Activated B cell treated with CpG ODN at 0.5 μM for 24 hours (primary cell): ENCODE results near the gene GALNT3. TPM values are rescaled to one million over a fixed set of nuclear protein-coding genes. Genes with fewer than 3 reads are reported as not detected.
A peak's percentile ranks its signal among the peaks of the same experiment; 100 is the strongest.

Source experiments
- ATAC-seq: fragments of 200-7000 bp; cut with Tn5 transposase; one replicate; pipeline ENCODE4 v1.10.0; 2021; ENCODE audit warnings: low read depth, mild to moderate bottlenecking, moderate library complexity
- CTCF ChIA-PET: fragments of 350-600 bp; sonication (Branson Sonifier 250); formaldehyde crosslinking; loops from one replicate; lab custom pipeline; 2021; ENCODE audit warnings: antibody characterized with exemption; lab: Charles Lee
- POLR2A ChIA-PET: fragments of 350-600 bp; sonication (Branson Sonifier 250); formaldehyde crosslinking; loops from one replicate; lab custom pipeline; 2021; ENCODE audit warnings: antibody characterized with exemption; lab: Charles Lee
- DNase-seq: peaks from one replicate; pipeline ENCODE4 v3.0.0; 2022
- H3K27ac Mint-ChIP-seq: one replicate; pipeline ENCODE4 v1.8.0; 2020; ENCODE audit warnings: mixed read lengths
- H3K27me3 Mint-ChIP-seq: one replicate; pipeline ENCODE4 v1.8.0; 2021; ENCODE audit warnings: mixed read lengths
- H3K36me3 Mint-ChIP-seq: one replicate; pipeline ENCODE4 v1.8.0; 2021; ENCODE audit warnings: low read depth, mixed read lengths
- H3K4me1 Mint-ChIP-seq: one replicate; pipeline ENCODE4 v1.8.0; 2021; ENCODE audit warnings: mixed read lengths
- H3K4me3 Mint-ChIP-seq: one replicate; pipeline ENCODE4 v1.8.0; 2020; ENCODE audit warnings: mild to moderate bottlenecking, mixed read lengths
- H3K9me3 Mint-ChIP-seq: one replicate; pipeline ENCODE4 v1.8.0; 2020; ENCODE audit warnings: mixed read lengths
- intact Hi-C: fragments of 100-400 bp; cut with micrococcal nuclease; formaldehyde crosslinking; loops from one replicate; pipeline ENCODE4 v1.15.1; 2024
- total RNA-seq: library from RNA; stranded (reverse); gene quantifications from 2 replicates; pipeline ENCODE4 v1.2.3, GENCODE V29; 2022
- TF ChIP-seq, protein P1 (sequence below): fragments of 200-600 bp; IDR thresholded peaks from one replicate; pipeline ENCODE4 v1.8.0; 2022; ENCODE audit warnings: antibody characterized with exemption, mild to moderate bottlenecking

GALNT3 gene
- total RNA-seq, 1 donor from 2014 or later, result 14.4 TPM

- peak overlapping the region; percentile 94 for H3K27ac Mint-ChIP-seq
- ChIA-PET POLR2A (interaction anchor here (1.4 to 2.3 kb wide), 6 partner anchors 14 to 81 kb away, joined by 3 to 23 read pairs (median 6); no protein-coding TSS in a partner anchor), CTCF (interaction anchor here (1.3 to 4.4 kb wide), 3 partner anchors 70 to 81 kb away, joined by 4 to 28 read pairs (median 6); no protein-coding TSS in a partner anchor)
- intact Hi-C loops, result loop anchor here (1.0 to 10.0 kb wide), 3 partner anchors 196 to 1032 kb away; no protein-coding TSS in a partner anchor
- H3K9me3 Mint-ChIP-seq, result no peaks in the 10 kb centered on the region
- TF ChIP-seq, protein P1, sequence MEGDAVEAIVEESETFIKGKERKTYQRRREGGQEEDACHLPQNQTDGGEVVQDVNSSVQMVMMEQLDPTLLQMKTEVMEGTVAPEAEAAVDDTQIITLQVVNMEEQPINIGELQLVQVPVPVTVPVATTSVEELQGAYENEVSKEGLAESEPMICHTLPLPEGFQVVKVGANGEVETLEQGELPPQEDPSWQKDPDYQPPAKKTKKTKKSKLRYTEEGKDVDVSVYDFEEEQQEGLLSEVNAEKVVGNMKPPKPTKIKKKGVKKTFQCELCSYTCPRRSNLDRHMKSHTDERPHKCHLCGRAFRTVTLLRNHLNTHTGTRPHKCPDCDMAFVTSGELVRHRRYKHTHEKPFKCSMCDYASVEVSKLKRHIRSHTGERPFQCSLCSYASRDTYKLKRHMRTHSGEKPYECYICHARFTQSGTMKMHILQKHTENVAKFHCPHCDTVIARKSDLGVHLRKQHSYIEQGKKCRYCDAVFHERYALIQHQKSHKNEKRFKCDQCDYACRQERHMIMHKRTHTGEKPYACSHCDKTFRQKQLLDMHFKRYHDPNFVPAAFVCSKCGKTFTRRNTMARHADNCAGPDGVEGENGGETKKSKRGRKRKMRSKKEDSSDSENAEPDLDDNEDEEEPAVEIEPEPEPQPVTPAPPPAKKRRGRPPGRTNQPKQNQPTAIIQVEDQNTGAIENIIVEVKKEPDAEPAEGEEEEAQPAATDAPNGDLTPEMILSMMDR, result no peak
- DNase-seq, result no peak
- no peak for ATAC-seq
- peak overlapping the region; percentile 97 for H3K4me3 Mint-ChIP-seq
- peaks cover 44% of the 10 kb centered on the region for H3K4me1 Mint-ChIP-seq
- peaks cover 8% of the 10 kb centered on the region for H3K36me3 Mint-ChIP-seq
- H3K27me3 Mint-ChIP-seq, result no peaks in the 10 kb centered on the region
Measured at GRCh38 chr2:165793161-165793778, 777 bp downstream of the GALNT3 start.

- Mint-ChIP-seq H3K27me3 (no peaks in the 10 kb centered on the region), H3K4me1 (peaks cover 44% of the 10 kb centered on the region), H3K36me3 (peaks cover 8% of the 10 kb centered on the region), H3K4me3 (peak overlapping the region; percentile 50), H3K9me3 (no peaks in the 10 kb centered on the region), H3K27ac (no peak overlapping the region)
- intact Hi-C loops, result loop anchor here (5.0 to 10.0 kb wide), 2 partner anchors 195 to 817 kb away; no protein-coding TSS in a partner anchor
- TF ChIP-seq, protein P1, result no peak
- ChIA-PET POLR2A (interaction anchor here (0.6 kb wide), 1 partner anchor 162 kb away, joined by 3 read pairs; the partner anchor contains the start of gene TTC21B), CTCF (interaction anchor here (4.4 kb wide), 1 partner anchor 82 kb away, joined by 28 read pairs; no protein-coding TSS in a partner anchor)
- ATAC-seq (no peak), DNase-seq (no peak)
Measured at GRCh38 chr2:165792104-165792454, 2.0 kb downstream of the GALNT3 start.

DNA sequence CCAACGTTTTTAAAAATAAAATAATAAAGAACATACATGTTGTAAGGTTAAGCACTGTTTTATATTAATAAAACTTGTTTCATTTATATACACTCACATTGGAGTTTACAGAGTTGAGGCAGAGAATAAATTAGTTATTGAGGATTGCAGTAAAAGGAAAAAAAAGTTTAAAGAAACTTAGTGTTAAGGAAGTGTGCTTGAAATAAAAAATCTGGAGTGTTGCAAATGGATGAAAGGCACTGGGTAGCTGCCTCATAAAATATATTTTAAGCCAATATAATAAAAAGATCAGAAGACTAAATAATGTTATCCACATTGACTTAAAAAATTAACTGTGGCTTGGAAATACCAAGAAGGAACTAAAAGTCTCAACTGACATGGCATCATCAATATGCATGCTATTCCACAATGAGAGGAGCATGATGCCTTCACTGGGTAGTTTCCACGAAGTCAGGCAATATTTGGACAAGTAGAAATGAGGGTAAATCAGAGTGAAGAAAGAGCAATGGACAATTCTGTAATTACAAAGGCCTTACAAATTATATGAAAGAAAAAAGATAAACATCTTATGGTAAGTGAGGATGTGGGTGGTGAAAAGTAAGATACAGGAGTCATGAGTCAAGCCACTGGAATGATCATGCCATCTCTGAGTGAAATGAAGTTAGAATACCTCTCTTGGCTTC is 2.5 kb downstream of the GALNT3 start:
- ChIA-PET CTCF (no interaction called here), POLR2A (interaction anchor here (0.6 kb wide), 1 partner anchor 162 kb away, joined by 3 read pairs; the partner anchor contains the start of gene TTC21B)
- Mint-ChIP-seq H3K4me3 (no peak overlapping the region), H3K4me1 (peaks cover 41% of the 10 kb centered on the region), H3K9me3 (no peaks in the 10 kb centered on the region), H3K36me3 (peaks cover 8% of the 10 kb centered on the region), H3K27ac (no peak overlapping the region), H3K27me3 (no peaks in the 10 kb centered on the region)
- intact Hi-C loops, result loop anchor here (5.0 to 10.0 kb wide), 2 partner anchors 194 to 817 kb away; no protein-coding TSS in a partner anchor
- TF ChIP-seq, protein P1, result no peak
- ATAC-seq (no peak), DNase-seq (no peak)

GRCh38 chr2:165790466-165790865 is 3.6 kb downstream of the GALNT3 start:
- DNase-seq (no peak), ATAC-seq (no peak)
- Mint-ChIP-seq H3K27me3 (no peaks in the 10 kb centered on the region), H3K9me3 (no peaks in the 10 kb centered on the region), H3K4me3 (no peak overlapping the region), H3K4me1 (peaks cover 33% of the 10 kb centered on the region), H3K27ac (no peak overlapping the region), H3K36me3 (peaks cover 14% of the 10 kb centered on the region)
- intact Hi-C loops, result loop anchor here (5.0 to 10.0 kb wide), 2 partner anchors 193 to 816 kb away; no protein-coding TSS in a partner anchor
- ChIA-PET POLR2A (no interaction called here), CTCF (no interaction called here)
- TF ChIP-seq, protein P1, result no peak

DNA sequence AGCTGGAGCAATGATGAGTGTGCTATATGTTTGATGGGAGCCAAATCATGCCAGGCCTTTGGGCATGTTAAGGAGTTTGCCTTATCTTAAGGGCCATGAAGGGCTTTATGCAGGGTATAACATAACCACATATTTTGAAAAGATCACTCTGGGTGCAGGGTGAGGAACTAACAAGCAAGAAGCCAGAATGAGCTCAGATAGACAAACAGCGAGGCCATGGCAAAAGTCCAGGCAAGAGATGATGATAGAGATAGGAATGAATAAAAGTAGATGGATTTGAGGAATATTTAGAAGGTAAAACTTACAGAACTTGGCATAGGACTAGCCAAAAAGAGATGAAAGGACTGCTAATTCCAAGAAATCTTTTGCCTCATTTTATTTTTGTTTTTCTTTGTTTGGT is 6.7 kb downstream of the GALNT3 start:
- Mint-ChIP-seq H3K4me3 (no peak overlapping the region), H3K27me3 (no peaks in the 10 kb centered on the region), H3K4me1 (peaks cover 17% of the 10 kb centered on the region), H3K9me3 (no peaks in the 10 kb centered on the region), H3K36me3 (peaks cover 26% of the 10 kb centered on the region), H3K27ac (no peak overlapping the region)
- TF ChIP-seq, protein P1, result no peak
- intact Hi-C loops, result no loop called here
- ATAC-seq, result no peak
- POLR2A ChIA-PET, result no interaction called here
- CTCF ChIA-PET, result interaction anchor here (0.7 kb wide), 1 partner anchor 22 kb away, joined by 3 read pairs; no protein-coding TSS in a partner anchor
- no peak for DNase-seq
